Activated CD4-positive, alpha-beta T cell treated with anti-CD3 and anti-CD28 coated beads for 36 hours (primary cell): ENCODE results near the gene OVOL2. TPM values are rescaled to one million over a fixed set of nuclear protein-coding genes. Genes with fewer than 3 reads are reported as not detected.
A peak's percentile ranks its signal among the peaks of the same experiment; 100 is the strongest.
"Not testable (repeated sequence)": the region's sequence is repeated elsewhere in the genome, so short reads cannot be mapped to it uniquely, and the experiment has no call there.

Experiments
- ATAC-seq: fragments of 200-7000 bp; cut with Tn5 transposase; one replicate; pipeline ENCODE4 v1.10.0; 2021; ENCODE audit warnings: mild to moderate bottlenecking, moderate library complexity
- CTCF ChIA-PET: fragments of 350-600 bp; sonication (Branson Sonifier 250); formaldehyde crosslinking; loops from one replicate; lab custom pipeline; 2021; ENCODE audit warnings: antibody characterized with exemption; lab: Charles Lee
- POLR2A ChIA-PET: fragments of 350-600 bp; sonication (Branson Sonifier 250); formaldehyde crosslinking; loops from one replicate; lab custom pipeline; 2021; ENCODE audit warnings: antibody characterized with exemption, inconsistent platforms; lab: Charles Lee
- DNase-seq: peaks from one replicate; pipeline ENCODE4 v3.0.0-alpha.2; 2020
- H3K27ac Mint-ChIP-seq: one replicate; pipeline ENCODE4 v1.8.0; 2021; ENCODE audit warnings: mixed read lengths
- H3K27me3 Mint-ChIP-seq: one replicate; pipeline ENCODE4 v1.8.0; 2021; ENCODE audit warnings: mixed read lengths
- H3K36me3 Mint-ChIP-seq: one replicate; pipeline ENCODE4 v1.8.0; 2021; ENCODE audit warnings: low read depth, mixed read lengths
- H3K4me1 Mint-ChIP-seq: one replicate; pipeline ENCODE4 v1.8.0; 2021; ENCODE audit warnings: mixed read lengths
- H3K4me3 Mint-ChIP-seq: one replicate; pipeline ENCODE4 v1.8.0; 2021; ENCODE audit warnings: mild to moderate bottlenecking, moderate library complexity, mixed read lengths
- H3K9me3 Mint-ChIP-seq: one replicate; pipeline ENCODE4 v1.8.0; 2021; ENCODE audit warnings: low read depth, mixed read lengths
- intact Hi-C, 2 experiments: fragments of 100-400 bp; cut with DNase I in 1 of 2; cut with micrococcal nuclease in 1 of 2; formaldehyde crosslinking; loops; one replicate each; pipeline versions ENCODE4 v1.14.2 to v1.15.1; 2022 to 2024; cut with DNase I, micrococcal nuclease
- total RNA-seq, 2 experiments: library from RNA; stranded (reverse); gene quantifications; one replicate each; pipeline ENCODE4 v1.2.3, GENCODE V29; 2021

The OVOL2 gene
- not detected for total RNA-seq

GRCh38 chr20:18057101-18057993 lies at the start of gene OVOL2:
TSS of gene OVOL2 (minus strand) at chr20:18057916. CDS start at chr20:18057634, 282 bp downstream.
- Mint-ChIP-seq H3K9me3 (no peaks in the 10 kb centered on the region), H3K36me3 (no peaks in the 10 kb centered on the region), H3K4me3 (peak within 1 kb of the TSS; percentile 35), H3K27me3 (peaks cover 53% of the 10 kb centered on the region), H3K4me1 (peaks cover 8% of the 10 kb centered on the region), H3K27ac (no peak within 1 kb of the TSS)
- intact Hi-C loops, result loop anchor here (2.0 to 10.0 kb wide), 2 partner anchors 219 to 227 kb away; partner anchors contain the start of gene ZNF133 (in 1 of the 2)
- ATAC-seq (peak; percentile 20), DNase-seq (peak; percentile 10)
- POLR2A ChIA-PET, result interaction anchor here (0.6 kb wide), 1 partner anchor 13 kb away, joined by 8 read pairs; no protein-coding TSS in a partner anchor
- CTCF ChIA-PET, result interaction anchor here (0.8 to 1.1 kb wide), 2 partner anchors 80 to 284 kb away, joined by 3 read pairs; partner anchors contain the start of genes KAT14 and PET117

GRCh38 chr20:18103497-18103896 lies 45.8 kb upstream of the OVOL2 start:
- no peak for ATAC-seq
- no peaks in the 10 kb centered on the region for H3K4me1 Mint-ChIP-seq
- H3K27ac Mint-ChIP-seq, result no peak overlapping the region

GRCh38 chr20:18101125-18101810 lies 43.6 kb upstream of the OVOL2 start:
- DNase-seq (no peak), ATAC-seq (no peak)
- ChIA-PET CTCF (interaction anchor here (0.6 to 0.7 kb wide), 2 partner anchors 425 to 582 kb away, joined by 3 read pairs; no protein-coding TSS in a partner anchor), POLR2A (no interaction called here)
- Mint-ChIP-seq H3K4me3 (no peak overlapping the region), H3K9me3 (no peaks in the 10 kb centered on the region), H3K27ac (no peak overlapping the region), H3K27me3 (peaks cover 15% of the 10 kb centered on the region), H3K4me1 (no peaks in the 10 kb centered on the region), H3K36me3 (no peaks in the 10 kb centered on the region)
- intact Hi-C loops, result no loop called here

More at GRCh38 chr20:18103497-18103896, 45.8 kb upstream of the OVOL2 start:
- Mint-ChIP-seq H3K36me3 (no peaks in the 10 kb centered on the region), H3K27me3 (peaks cover 11% of the 10 kb centered on the region), H3K9me3 (no peaks in the 10 kb centered on the region), H3K4me3 (no peak overlapping the region)
- intact Hi-C loops, result no loop called here
- DNase-seq, result no peak
- CTCF ChIA-PET, result no interaction called here
- POLR2A ChIA-PET, result no interaction called here

- DNase-seq, H3K27ac Mint-ChIP-seq, H3K4me3 Mint-ChIP-seq, H3K9me3 Mint-ChIP-seq, H3K36me3 Mint-ChIP-seq, H3K4me1 Mint-ChIP-seq, intact Hi-C loops, ATAC-seq, POLR2A ChIA-PET: not testable (repeated sequence)
- CTCF ChIA-PET, result interaction anchor here (0.7 kb wide), 1 partner anchor 581 kb away, joined by 3 read pairs; no protein-coding TSS in a partner anchor
- peaks cover 15% of the 10 kb centered on the region for H3K27me3 Mint-ChIP-seq
Measured at GRCh38 chr20:18100569-18100968, 42.9 kb upstream of the OVOL2 start.

GRCh38 chr20:18094191-18094590 lies 36.5 kb upstream of the OVOL2 start:
- POLR2A ChIA-PET, result no interaction called here
- ATAC-seq, result no peak

GRCh38 chr20:18093388-18093787 lies 35.7 kb upstream of the OVOL2 start:
- ChIA-PET CTCF (no interaction called here), POLR2A (no interaction called here)
- ATAC-seq (no peak), DNase-seq (no peak)
- no peak overlapping the region for H3K4me3 Mint-ChIP-seq
- no peaks in the 10 kb centered on the region for H3K9me3 Mint-ChIP-seq
- no peaks in the 10 kb centered on the region for H3K36me3 Mint-ChIP-seq
- H3K27ac Mint-ChIP-seq, result no peak overlapping the region
- intact Hi-C loops, result no loop called here
- H3K4me1 Mint-ChIP-seq, result no peaks in the 10 kb centered on the region
- H3K27me3 Mint-ChIP-seq, result peaks cover 5% of the 10 kb centered on the region

More at GRCh38 chr20:18094191-18094590, 36.5 kb upstream of the OVOL2 start:
- CTCF ChIA-PET, result no interaction called here
- Mint-ChIP-seq H3K27ac (no peak overlapping the region), H3K4me3 (no peak overlapping the region), H3K36me3 (no peaks in the 10 kb centered on the region), H3K4me1 (no peaks in the 10 kb centered on the region), H3K27me3 (peaks cover 5% of the 10 kb centered on the region), H3K9me3 (no peaks in the 10 kb centered on the region)
- no peak for DNase-seq
- intact Hi-C loops, result no loop called here

GRCh38 chr20:18092890-18093289 lies 35.2 kb upstream of the OVOL2 start:
- CTCF ChIA-PET, result no interaction called here
- Mint-ChIP-seq H3K4me1 (no peaks in the 10 kb centered on the region), H3K27ac (no peak overlapping the region), H3K4me3 (no peak overlapping the region), H3K9me3 (no peaks in the 10 kb centered on the region), H3K27me3 (peaks cover 3% of the 10 kb centered on the region), H3K36me3 (no peaks in the 10 kb centered on the region)
- ATAC-seq (no peak), DNase-seq (no peak)
- intact Hi-C loops, result no loop called here
- POLR2A ChIA-PET, result no interaction called here

- Mint-ChIP-seq H3K36me3 (no peaks in the 10 kb centered on the region), H3K4me3 (no peak overlapping the region), H3K9me3 (no peaks in the 10 kb centered on the region), H3K27me3 (no peaks in the 10 kb centered on the region), H3K4me1 (no peaks in the 10 kb centered on the region), H3K27ac (no peak overlapping the region)
- intact Hi-C loops, result no loop called here
- ChIA-PET POLR2A (no interaction called here), CTCF (no interaction called here)
- no peak for DNase-seq
- no peak for ATAC-seq
Measured at GRCh38 chr20:18091623-18092022, 33.9 kb upstream of the OVOL2 start.

GRCh38 chr20:18090477-18090876 lies 32.8 kb upstream of the OVOL2 start:
- DNase-seq (no peak), ATAC-seq (no peak)
- Mint-ChIP-seq H3K4me3 (no peak overlapping the region), H3K4me1 (no peaks in the 10 kb centered on the region), H3K36me3 (no peaks in the 10 kb centered on the region), H3K27ac (no peak overlapping the region), H3K9me3 (no peaks in the 10 kb centered on the region), H3K27me3 (no peaks in the 10 kb centered on the region)
- intact Hi-C loops, result no loop called here
- ChIA-PET POLR2A (interaction anchor here (0.7 kb wide), 1 partner anchor 102 kb away, joined by 3 read pairs; no protein-coding TSS in a partner anchor), CTCF (no interaction called here)

- no peaks in the 10 kb centered on the region for H3K4me1 Mint-ChIP-seq
- ATAC-seq (no peak), DNase-seq (no peak)
- no peaks in the 10 kb centered on the region for H3K27me3 Mint-ChIP-seq
- H3K27ac Mint-ChIP-seq, result no peak overlapping the region
- ChIA-PET POLR2A (interaction anchor here (0.7 kb wide), 1 partner anchor 103 kb away, joined by 3 read pairs; no protein-coding TSS in a partner anchor), CTCF (no interaction called here)
- no peak overlapping the region for H3K4me3 Mint-ChIP-seq
- H3K9me3 Mint-ChIP-seq, result no peaks in the 10 kb centered on the region
- intact Hi-C loops, result no loop called here
- H3K36me3 Mint-ChIP-seq, result no peaks in the 10 kb centered on the region
Measured at GRCh38 chr20:18090044-18090443, 32.3 kb upstream of the OVOL2 start.

GRCh38 chr20:18088841-18089240 lies 31.1 kb upstream of the OVOL2 start:
- CTCF ChIA-PET, H3K27me3 Mint-ChIP-seq, H3K27ac Mint-ChIP-seq, ATAC-seq, DNase-seq, H3K4me3 Mint-ChIP-seq, intact Hi-C loops, H3K9me3 Mint-ChIP-seq, H3K4me1 Mint-ChIP-seq, H3K36me3 Mint-ChIP-seq, POLR2A ChIA-PET: not testable (repeated sequence)
